HEK293 (cell line): ENCODE results near the gene ZBP1.

Source experiments
- FEZF1 ChIP-seq: fragments of 450-650 bp; formaldehyde crosslinking; IDR thresholded peaks from 2 replicates; pipeline ENCODE4 v1.5.1; 2016; ENCODE audit warnings: missing biosample characterization, missing genetic modification characterization
- HOXC10 ChIP-seq: sonication (generic); formaldehyde crosslinking; IDR thresholded peaks from 2 replicates; pipeline ENCODE4 v1.8.1; 2023; ENCODE audit warnings: mild to moderate bottlenecking, missing genetic modification reagents
- KLF10 ChIP-seq: fragments of 450-650 bp; IDR thresholded peaks from 2 replicates; pipeline ENCODE4 v1.5.1; 2018; ENCODE audit warnings: missing biosample characterization, mild to moderate bottlenecking, missing genetic modification characterization
- KLF7 ChIP-seq: fragments of 450-650 bp; formaldehyde crosslinking; IDR thresholded peaks from 2 replicates; pipeline ENCODE4 v1.5.1; 2016; ENCODE audit warnings: missing biosample characterization, missing genetic modification characterization, borderline replicate concordance
- MYNN ChIP-seq: fragments of 450-650 bp; formaldehyde crosslinking; IDR thresholded peaks from 2 replicates; pipeline ENCODE4 v1.5.1; 2016; ENCODE audit warnings: missing biosample characterization, missing genetic modification characterization, borderline replicate concordance
- ZBTB1 ChIP-seq: fragments of 450-650 bp; formaldehyde crosslinking; IDR thresholded peaks from 2 replicates; pipeline ENCODE4 v1.5.1; 2016; ENCODE audit warnings: missing biosample characterization, missing genetic modification characterization
- ZBTB17 ChIP-seq: fragments of 450-650 bp; formaldehyde crosslinking; IDR thresholded peaks from 2 replicates; pipeline ENCODE4 v1.5.1; 2016; ENCODE audit warnings: missing biosample characterization, missing genetic modification characterization
- ZBTB48 ChIP-seq: fragments of 450-650 bp; formaldehyde crosslinking; IDR thresholded peaks from 2 replicates; pipeline ENCODE4 v1.5.1; 2016; ENCODE audit warnings: missing biosample characterization, missing genetic modification characterization
- ZBTB8A ChIP-seq: fragments of 450-650 bp; formaldehyde crosslinking; IDR thresholded peaks from 2 replicates; pipeline ENCODE4 v1.5.1; 2016; ENCODE audit warnings: missing biosample characterization, missing genetic modification characterization
- ZNF16 ChIP-seq: fragments of 450-650 bp; formaldehyde crosslinking; IDR thresholded peaks from 2 replicates; pipeline ENCODE4 v1.5.1; 2016; ENCODE audit warnings: low read depth, missing biosample characterization, missing genetic modification characterization
- ZNF169 ChIP-seq: fragments of 450-650 bp; formaldehyde crosslinking; IDR thresholded peaks from 2 replicates; pipeline ENCODE4 v1.5.1; 2016; ENCODE audit warnings: missing biosample characterization, missing genetic modification characterization
- ZNF174 ChIP-seq: fragments of 450-650 bp; formaldehyde crosslinking; IDR thresholded peaks from 2 replicates; pipeline ENCODE4 v1.5.0; 2017; ENCODE audit warnings: missing biosample characterization, mild to moderate bottlenecking, missing genetic modification characterization
- ZNF175 ChIP-seq: fragments of 450-650 bp; formaldehyde crosslinking; IDR thresholded peaks from 2 replicates; pipeline ENCODE4 v1.5.1; 2016; ENCODE audit warnings: missing biosample characterization, missing genetic modification characterization
- ZNF223 ChIP-seq: fragments of 450-650 bp; formaldehyde crosslinking; IDR thresholded peaks from 2 replicates; pipeline ENCODE4 v1.5.1; 2016; ENCODE audit warnings: missing biosample characterization, missing genetic modification characterization
- ZNF335 ChIP-seq: fragments of 450-650 bp; formaldehyde crosslinking; conservative IDR thresholded peaks from 2 replicates; pipeline ENCODE4 v1.5.1; 2016; ENCODE audit warnings: missing biosample characterization, missing genetic modification characterization
- ZNF426 ChIP-seq: fragments of 450-650 bp; formaldehyde crosslinking; IDR thresholded peaks from 2 replicates; pipeline ENCODE4 v1.5.1; 2017; ENCODE audit warnings: missing biosample characterization, missing genetic modification characterization, mild to moderate bottlenecking, inconsistent platforms, moderate library complexity
- ZNF561 ChIP-seq: fragments of 450-650 bp; IDR thresholded peaks from 2 replicates; pipeline ENCODE4 v1.5.1; 2018; ENCODE audit warnings: missing biosample characterization, missing genetic modification characterization, borderline replicate concordance
- ZNF600 ChIP-seq: fragments of 450-650 bp; formaldehyde crosslinking; IDR thresholded peaks from 2 replicates; pipeline ENCODE4 v1.5.1; 2016; ENCODE audit warnings: missing biosample characterization, missing genetic modification characterization
- ZNF610 ChIP-seq: fragments of 450-650 bp; formaldehyde crosslinking; IDR thresholded peaks from 2 replicates; pipeline ENCODE4 v1.5.1; 2016; ENCODE audit warnings: missing biosample characterization, missing genetic modification characterization, borderline replicate concordance
- ZNF624 ChIP-seq: fragments of 450-650 bp; formaldehyde crosslinking; IDR thresholded peaks from 2 replicates; pipeline ENCODE4 v1.5.1; 2017; ENCODE audit warnings: missing biosample characterization, missing genetic modification characterization
- ZNF664 ChIP-seq: fragments of 450-650 bp; formaldehyde crosslinking; IDR thresholded peaks from 2 replicates; pipeline ENCODE4 v1.5.1; 2016; ENCODE audit warnings: missing biosample characterization, missing genetic modification characterization
- ZNF777 ChIP-seq: fragments of 450-650 bp; formaldehyde crosslinking; IDR thresholded peaks from 2 replicates; pipeline ENCODE4 v1.5.1; 2017; ENCODE audit warnings: missing biosample characterization, missing genetic modification characterization, borderline replicate concordance
- ZNF791 ChIP-seq: fragments of 450-650 bp; formaldehyde crosslinking; IDR thresholded peaks from 2 replicates; pipeline ENCODE4 v1.5.1; 2016; ENCODE audit warnings: missing biosample characterization, missing genetic modification characterization
- ZSCAN23 ChIP-seq: fragments of 450-650 bp; formaldehyde crosslinking; IDR thresholded peaks from 2 replicates; pipeline ENCODE4 v1.5.1; 2016; ENCODE audit warnings: missing biosample characterization, missing genetic modification characterization
- ZXDB ChIP-seq: fragments of 450-650 bp; formaldehyde crosslinking; IDR thresholded peaks from 2 replicates; pipeline ENCODE4 v1.5.1; 2016; ENCODE audit warnings: missing biosample characterization, missing genetic modification characterization
- TF ChIP-seq, protein P1 (sequence below): fragments of 450-650 bp; formaldehyde crosslinking; IDR thresholded peaks from 2 replicates; pipeline ENCODE4 v1.5.1; 2017; ENCODE audit warnings: missing biosample characterization, missing genetic modification characterization
- TF ChIP-seq, protein P2 (sequence below): fragments of 450-650 bp; formaldehyde crosslinking; optimal IDR thresholded peaks from 2 replicates; pipeline ENCODE3; 2016; ENCODE audit warnings: missing biosample characterization, mild to moderate bottlenecking, missing genetic modification characterization
- TF ChIP-seq, protein P3 (sequence below): fragments of 450-650 bp; formaldehyde crosslinking; IDR thresholded peaks from 2 replicates; pipeline ENCODE4 v1.5.1; 2017; ENCODE audit warnings: missing biosample characterization, mild to moderate bottlenecking, missing genetic modification characterization, moderate library complexity
- TF ChIP-seq, protein P4 (sequence below): fragments of 450-650 bp; IDR thresholded peaks from 2 replicates; pipeline ENCODE4 v1.5.1; 2018; ENCODE audit warnings: missing biosample characterization, missing genetic modification characterization
- TF ChIP-seq, protein P5 (sequence below): IDR thresholded peaks from 2 replicates; pipeline ENCODE4 v1.6.1; 2011; ENCODE audit warnings: mild to moderate bottlenecking, low read depth, low read length, borderline replicate concordance
- TF ChIP-seq, protein P6 (sequence below): fragments of 450-650 bp; formaldehyde crosslinking; IDR thresholded peaks from 2 replicates; pipeline ENCODE4 v1.5.1; 2016; ENCODE audit warnings: missing biosample characterization, missing genetic modification characterization
- TF ChIP-seq, protein P7 (sequence below): fragments of 450-650 bp; formaldehyde crosslinking; IDR thresholded peaks from 2 replicates; pipeline ENCODE4 v1.5.1; 2016; ENCODE audit warnings: missing biosample characterization, missing genetic modification characterization

The ZBP1 gene

DNA sequence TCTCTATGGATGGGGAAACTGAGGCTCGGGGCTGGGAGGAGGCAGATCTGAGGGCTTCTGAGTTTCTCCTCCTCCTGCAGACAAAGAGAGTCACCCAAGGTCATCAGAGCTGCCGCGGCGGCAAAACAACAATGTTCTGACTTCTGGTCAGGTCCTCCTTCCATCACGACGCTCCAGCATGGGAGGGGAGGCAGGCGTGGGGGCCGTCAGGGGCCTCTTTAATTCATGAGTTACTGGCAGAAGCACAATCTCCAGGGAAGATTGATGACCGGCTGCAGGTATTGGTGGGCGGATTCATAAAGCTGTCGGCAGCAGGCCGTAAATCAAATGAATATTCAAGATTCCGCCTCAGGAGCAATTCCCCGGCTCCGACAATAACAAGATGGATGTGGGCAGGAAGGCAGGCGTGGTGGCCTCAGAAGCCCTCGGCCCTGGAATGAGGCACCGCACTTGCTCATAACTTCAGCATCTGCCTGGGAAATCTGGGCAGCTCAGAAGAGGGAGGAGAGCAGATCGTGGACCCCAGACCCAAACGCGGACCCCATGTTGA, 40.3 kb downstream of the ZBP1 start (continued):
- TF ChIP-seq, protein P1, sequence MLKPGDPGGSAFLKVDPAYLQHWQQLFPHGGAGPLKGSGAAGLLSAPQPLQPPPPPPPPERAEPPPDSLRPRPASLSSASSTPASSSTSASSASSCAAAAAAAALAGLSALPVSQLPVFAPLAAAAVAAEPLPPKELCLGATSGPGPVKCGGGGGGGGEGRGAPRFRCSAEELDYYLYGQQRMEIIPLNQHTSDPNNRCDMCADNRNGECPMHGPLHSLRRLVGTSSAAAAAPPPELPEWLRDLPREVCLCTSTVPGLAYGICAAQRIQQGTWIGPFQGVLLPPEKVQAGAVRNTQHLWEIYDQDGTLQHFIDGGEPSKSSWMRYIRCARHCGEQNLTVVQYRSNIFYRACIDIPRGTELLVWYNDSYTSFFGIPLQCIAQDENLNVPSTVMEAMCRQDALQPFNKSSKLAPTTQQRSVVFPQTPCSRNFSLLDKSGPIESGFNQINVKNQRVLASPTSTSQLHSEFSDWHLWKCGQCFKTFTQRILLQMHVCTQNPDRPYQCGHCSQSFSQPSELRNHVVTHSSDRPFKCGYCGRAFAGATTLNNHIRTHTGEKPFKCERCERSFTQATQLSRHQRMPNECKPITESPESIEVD (tag by site-specific recombination), result peak; percentile 97
- TF ChIP-seq ZBTB17 (peak; percentile 34; the same call in 1 of the 2 replicates), ZSCAN23 (tag by site-specific recombination) (no peak), KLF10 (tag by site-specific recombination) (peak; percentile 91), ZBTB8A (tag by site-specific recombination) (peak; percentile 63), ZNF223 (tag by site-specific recombination) (no peak), ZNF610 (peak; percentile 77; the same call in 1 of the 2 replicates), KLF7 (peak; percentile 85), ZBTB48 (tag by site-specific recombination) (no peak), ZNF664 (tag by site-specific recombination) (peak; percentile 62; the same call in 1 of the 2 replicates), ZNF561 (peak; percentile 98), ZNF600 (tag by site-specific recombination) (peak; percentile 98), ZBTB1 (tag by site-specific recombination) (peak; percentile 91), ZNF174 (tag by site-specific recombination) (no peak), ZNF624 (no peak), ZNF777 (tag by site-specific recombination) (no peak), ZNF169 (no peak), ZNF16 (tag by site-specific recombination) (no peak), FEZF1 (peak; percentile 96), ZNF335 (tag by site-specific recombination) (peak; percentile 75), ZXDB (peak; percentile 92), ZNF791 (no peak), MYNN (no peak), HOXC10 (CRISPR knock-in tag) (peak; percentile 97), ZNF175 (no peak), ZNF426 (tag by site-specific recombination) (no peak)
- TF ChIP-seq, protein P2, sequence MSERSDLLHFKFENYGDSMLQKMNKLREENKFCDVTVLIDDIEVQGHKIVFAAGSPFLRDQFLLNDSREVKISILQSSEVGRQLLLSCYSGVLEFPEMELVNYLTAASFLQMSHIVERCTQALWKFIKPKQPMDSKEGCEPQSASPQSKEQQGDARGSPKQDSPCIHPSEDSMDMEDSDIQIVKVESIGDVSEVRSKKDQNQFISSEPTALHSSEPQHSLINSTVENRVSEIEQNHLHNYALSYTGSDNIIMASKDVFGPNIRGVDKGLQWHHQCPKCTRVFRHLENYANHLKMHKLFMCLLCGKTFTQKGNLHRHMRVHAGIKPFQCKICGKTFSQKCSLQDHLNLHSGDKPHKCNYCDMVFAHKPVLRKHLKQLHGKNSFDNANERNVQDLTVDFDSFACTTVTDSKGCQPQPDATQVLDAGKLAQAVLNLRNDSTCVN (tag by site-specific recombination), result no peak
- TF ChIP-seq, protein P3, sequence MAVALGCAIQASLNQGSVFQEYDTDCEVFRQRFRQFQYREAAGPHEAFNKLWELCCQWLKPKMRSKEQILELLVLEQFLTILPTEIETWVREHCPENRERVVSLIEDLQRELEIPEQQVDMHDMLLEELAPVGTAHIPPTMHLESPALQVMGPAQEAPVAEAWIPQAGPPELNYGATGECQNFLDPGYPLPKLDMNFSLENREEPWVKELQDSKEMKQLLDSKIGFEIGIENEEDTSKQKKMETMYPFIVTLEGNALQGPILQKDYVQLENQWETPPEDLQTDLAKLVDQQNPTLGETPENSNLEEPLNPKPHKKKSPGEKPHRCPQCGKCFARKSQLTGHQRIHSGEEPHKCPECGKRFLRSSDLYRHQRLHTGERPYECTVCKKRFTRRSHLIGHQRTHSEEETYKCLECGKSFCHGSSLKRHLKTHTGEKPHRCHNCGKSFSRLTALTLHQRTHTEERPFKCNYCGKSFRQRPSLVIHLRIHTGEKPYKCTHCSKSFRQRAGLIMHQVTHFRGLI (tag by site-specific recombination), result no peak
- TF ChIP-seq, protein P4, sequence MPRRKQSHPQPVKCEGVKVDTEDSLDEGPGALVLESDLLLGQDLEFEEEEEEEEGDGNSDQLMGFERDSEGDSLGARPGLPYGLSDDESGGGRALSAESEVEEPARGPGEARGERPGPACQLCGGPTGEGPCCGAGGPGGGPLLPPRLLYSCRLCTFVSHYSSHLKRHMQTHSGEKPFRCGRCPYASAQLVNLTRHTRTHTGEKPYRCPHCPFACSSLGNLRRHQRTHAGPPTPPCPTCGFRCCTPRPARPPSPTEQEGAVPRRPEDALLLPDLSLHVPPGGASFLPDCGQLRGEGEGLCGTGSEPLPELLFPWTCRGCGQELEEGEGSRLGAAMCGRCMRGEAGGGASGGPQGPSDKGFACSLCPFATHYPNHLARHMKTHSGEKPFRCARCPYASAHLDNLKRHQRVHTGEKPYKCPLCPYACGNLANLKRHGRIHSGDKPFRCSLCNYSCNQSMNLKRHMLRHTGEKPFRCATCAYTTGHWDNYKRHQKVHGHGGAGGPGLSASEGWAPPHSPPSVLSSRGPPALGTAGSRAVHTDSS (tag by site-specific recombination), result no peak
- TF ChIP-seq, protein P5, sequence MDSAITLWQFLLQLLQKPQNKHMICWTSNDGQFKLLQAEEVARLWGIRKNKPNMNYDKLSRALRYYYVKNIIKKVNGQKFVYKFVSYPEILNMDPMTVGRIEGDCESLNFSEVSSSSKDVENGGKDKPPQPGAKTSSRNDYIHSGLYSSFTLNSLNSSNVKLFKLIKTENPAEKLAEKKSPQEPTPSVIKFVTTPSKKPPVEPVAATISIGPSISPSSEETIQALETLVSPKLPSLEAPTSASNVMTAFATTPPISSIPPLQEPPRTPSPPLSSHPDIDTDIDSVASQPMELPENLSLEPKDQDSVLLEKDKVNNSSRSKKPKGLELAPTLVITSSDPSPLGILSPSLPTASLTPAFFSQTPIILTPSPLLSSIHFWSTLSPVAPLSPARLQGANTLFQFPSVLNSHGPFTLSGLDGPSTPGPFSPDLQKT, result no peak
- TF ChIP-seq, protein P6, sequence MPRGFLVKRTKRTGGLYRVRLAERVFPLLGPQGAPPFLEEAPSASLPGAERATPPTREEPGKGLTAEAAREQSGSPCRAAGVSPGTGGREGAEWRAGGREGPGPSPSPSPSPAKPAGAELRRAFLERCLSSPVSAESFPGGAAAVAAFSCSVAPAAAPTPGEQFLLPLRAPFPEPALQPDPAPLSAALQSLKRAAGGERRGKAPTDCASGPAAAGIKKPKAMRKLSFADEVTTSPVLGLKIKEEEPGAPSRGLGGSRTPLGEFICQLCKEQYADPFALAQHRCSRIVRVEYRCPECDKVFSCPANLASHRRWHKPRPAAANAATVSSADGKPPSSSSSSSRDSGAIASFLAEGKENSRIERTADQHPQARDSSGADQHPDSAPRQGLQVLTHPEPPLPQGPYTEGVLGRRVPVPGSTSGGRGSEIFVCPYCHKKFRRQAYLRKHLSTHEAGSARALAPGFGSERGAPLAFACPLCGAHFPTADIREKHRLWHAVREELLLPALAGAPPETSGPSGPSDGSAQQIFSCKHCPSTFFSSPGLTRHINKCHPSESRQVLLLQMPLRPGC (tag by site-specific recombination), result peak; percentile 77
- TF ChIP-seq, protein P7, sequence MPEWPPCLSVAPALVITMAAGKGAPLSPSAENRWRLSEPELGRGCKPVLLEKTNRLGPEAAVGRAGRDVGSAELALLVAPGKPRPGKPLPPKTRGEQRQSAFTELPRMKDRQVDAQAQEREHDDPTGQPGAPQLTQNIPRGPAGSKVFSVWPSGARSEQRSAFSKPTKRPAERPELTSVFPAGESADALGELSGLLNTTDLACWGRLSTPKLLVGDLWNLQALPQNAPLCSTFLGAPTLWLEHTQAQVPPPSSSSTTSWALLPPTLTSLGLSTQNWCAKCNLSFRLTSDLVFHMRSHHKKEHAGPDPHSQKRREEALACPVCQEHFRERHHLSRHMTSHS (tag by site-specific recombination), result peak; percentile 91
